Measurements from ENCODE around the gene CEP72.

Gene CEP72

GRCh38 chr5:640461-641330, 28.6 kb downstream of the CEP72 start:
- no peak for FAIRE-seq

- no peak for FAIRE-seq
These were observed 29.2 kb downstream of the CEP72 start for GRCh38 chr5:641331-641765.

GRCh38 chr5:642481-642880, 30.3 kb downstream of the CEP72 start:
- FAIRE-seq: no peak

- FAIRE-seq: no peak
These were observed 31.2 kb downstream of the CEP72 start for GRCh38 chr5:643351-643801.

GRCh38 chr5:643811-644271, 31.7 kb downstream of the CEP72 start:
- no peak for FAIRE-seq

GRCh38 chr5:644509-644908, 32.4 kb downstream of the CEP72 start:
- FAIRE-seq: no peak

GRCh38 chr5:644971-645370, 32.8 kb downstream of the CEP72 start:
- no peak for FAIRE-seq

GRCh38 chr5:645421-645820, 33.3 kb downstream of the CEP72 start:
- no peak for FAIRE-seq

GRCh38 chr5:646396-647201, 34.5 kb downstream of the CEP72 start:
- no peak for FAIRE-seq

- FAIRE-seq: no peak
These were observed 35.2 kb downstream of the CEP72 start for GRCh38 chr5:647311-647710.

- no peak for FAIRE-seq
These were observed 35.6 kb downstream of the CEP72 start for GRCh38 chr5:647727-648126.

- no peak for FAIRE-seq
These were observed 39.3 kb downstream of the CEP72 start for GRCh38 chr5:651296-652022.

- FAIRE-seq: no peak
These were observed 39.9 kb downstream of the CEP72 start for GRCh38 chr5:652023-652515.

- no peak for FAIRE-seq
These were observed 40.7 kb downstream of the CEP72 start for GRCh38 chr5:652773-653350.

- FAIRE-seq: no peak
These were observed 42.1 kb downstream of the CEP72 start for GRCh38 chr5:654071-654778.

GRCh38 chr5:655406-655805, 43.3 kb downstream of the CEP72 start:
- no peak for FAIRE-seq

- FAIRE-seq: no peak
These were observed 45.4 kb downstream of the CEP72 start for GRCh38 chr5:657570-657969.

- no peak for FAIRE-seq
These were observed 46.0 kb downstream of the CEP72 start for GRCh38 chr5:658103-658502.

- FAIRE-seq: no peak
These were observed 47.5 kb downstream of the CEP72 start for GRCh38 chr5:659496-660263.

GRCh38 chr5:660491-661030, 48.4 kb downstream of the CEP72 start:
- FAIRE-seq: no peak
